ENCODE measurements around the gene TMEM19. TPM values are rescaled to one million over a fixed set of nuclear protein-coding genes. Genes with fewer than 3 reads are reported as not detected.

The TMEM19 gene
- total and polyA plus RNA-seq, 2 experiments from 2014 or later: 6.5 to 14.1 TPM

- Histone ChIP-seq H3F3A (replicated peaks; ENCODE audit: low read depth) (no peaks in the 10 kb centered on the region), H3K27ac (ENCODE audit: low read depth) (no peak overlapping the region), H3K27me3 (ENCODE audit: insufficient read depth) (no peaks in the 10 kb centered on the region), H4K20me1 (replicated peaks; ENCODE audit: insufficient read depth) (peaks cover 11% of the 10 kb centered on the region; the same call in 1 of the 2 replicates), H3K79me2 (replicated peaks; ENCODE audit: insufficient read depth) (peaks cover 98% of the 10 kb centered on the region), H3K4me3 (no peak overlapping the region), H3K36me3 (ENCODE audit: insufficient read depth) (peaks cover 25% of the 10 kb centered on the region), H3K9me2 (ENCODE audit: insufficient read depth) (no peaks in the 10 kb centered on the region), H3K4me2 (no peak overlapping the region), H2AFZ (no peak overlapping the region), H3K4me1 (ENCODE audit: insufficient read depth) (no peaks in the 10 kb centered on the region)
- no peak for TF ChIP-seq POLR2AphosphoS5 (IDR thresholded peaks at IDR 0.05; ENCODE audit: low read depth)
- no peak for TF ChIP-seq JUNB (IDR thresholded peaks at IDR 0.05; ENCODE audit: unreplicated experiment)
- TF ChIP-seq NANOG (IDR thresholded peaks at IDR 0.05; ENCODE audit: borderline replicate concordance): no peak
- TF ChIP-seq ETS1 (IDR thresholded peaks at IDR 0.05): no peak
- no peak for TF ChIP-seq STAT1 (IDR thresholded peaks at IDR 0.05; ENCODE audit: unreplicated experiment)
- no peak for TF ChIP-seq EZH2 (IDR thresholded peaks at IDR 0.05; ENCODE audit: low read depth, unreplicated experiment)
- no peak for TF ChIP-seq ZNF331 (CRISPR knock-in tag; IDR thresholded peaks at IDR 0.05; ENCODE audit: low read depth)
- no peak for TF ChIP-seq REST (IDR thresholded peaks at IDR 0.05; ENCODE audit: unreplicated experiment)
- TF ChIP-seq ZNF462 (CRISPR knock-in tag; IDR thresholded peaks at IDR 0.05): no peak
- TF ChIP-seq EZH2phosphoT487 (IDR thresholded peaks at IDR 0.05; ENCODE audit: unreplicated experiment): no peak
- no peak for TF ChIP-seq ZNF114 (CRISPR knock-in tag; IDR thresholded peaks at IDR 0.05)
- no peak for TF ChIP-seq CREB1 (CRISPR knock-in tag; IDR thresholded peaks at IDR 0.05; ENCODE audit: low read depth)
- no peak for TF ChIP-seq CTCF (conservative IDR thresholded peaks at IDR 0.05; ENCODE audit: low read depth in 2 of 2)
- Mint-ChIP-seq H3K4me1 (peaks cover 1% of the 10 kb centered on the region; the same call in 2 of the 3 replicates), H3K36me3 (ENCODE audit: low read depth) (peaks cover 30% of the 10 kb centered on the region), H3K27me3 (ENCODE audit: insufficient read depth, low read depth, poor library complexity) (no peaks in the 10 kb centered on the region), H3K9me3 (no peaks in the 10 kb centered on the region), H3K4me3 (no peak overlapping the region), H3K27ac (no peak overlapping the region)
- ATAC-seq (no peak), DNase-seq (ENCODE audit: low spot score) (no peak)
These were observed 29.1 kb upstream of the TMEM19 start for GRCh38 chr12:71656740-71657139.
